ENCODE data around the gene TAF11L10.
"Not testable (repeated sequence)": the region's sequence is repeated elsewhere in the genome, so short reads cannot be mapped to it uniquely, and the experiment has no call there.

DNA sequence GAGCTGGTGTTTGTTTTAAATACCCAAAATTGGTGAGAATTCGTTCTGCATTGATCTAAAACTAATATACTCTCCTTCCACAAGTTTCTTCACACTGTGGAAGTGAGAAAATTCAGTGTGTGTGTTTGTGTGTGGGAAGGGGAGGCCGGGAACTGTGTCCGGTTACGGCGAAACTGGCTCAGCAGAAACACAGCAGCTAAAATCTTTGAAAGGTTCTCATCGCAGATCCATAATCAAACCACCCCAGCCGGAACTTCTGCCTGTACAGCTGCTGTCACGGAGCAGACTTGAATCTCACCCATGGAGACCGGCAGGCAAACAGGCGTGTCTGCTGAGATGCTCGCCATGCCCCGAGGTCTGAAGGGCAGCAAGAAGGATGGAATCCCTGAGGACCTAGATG, 34.2 kb upstream of the TAF11L10 start, which contains the start of gene TAF11L13:
- TF ChIP-seq POLR2A (IDR thresholded peaks at IDR 0.05): not testable (repeated sequence)
- TF ChIP-seq, protein P1, sequence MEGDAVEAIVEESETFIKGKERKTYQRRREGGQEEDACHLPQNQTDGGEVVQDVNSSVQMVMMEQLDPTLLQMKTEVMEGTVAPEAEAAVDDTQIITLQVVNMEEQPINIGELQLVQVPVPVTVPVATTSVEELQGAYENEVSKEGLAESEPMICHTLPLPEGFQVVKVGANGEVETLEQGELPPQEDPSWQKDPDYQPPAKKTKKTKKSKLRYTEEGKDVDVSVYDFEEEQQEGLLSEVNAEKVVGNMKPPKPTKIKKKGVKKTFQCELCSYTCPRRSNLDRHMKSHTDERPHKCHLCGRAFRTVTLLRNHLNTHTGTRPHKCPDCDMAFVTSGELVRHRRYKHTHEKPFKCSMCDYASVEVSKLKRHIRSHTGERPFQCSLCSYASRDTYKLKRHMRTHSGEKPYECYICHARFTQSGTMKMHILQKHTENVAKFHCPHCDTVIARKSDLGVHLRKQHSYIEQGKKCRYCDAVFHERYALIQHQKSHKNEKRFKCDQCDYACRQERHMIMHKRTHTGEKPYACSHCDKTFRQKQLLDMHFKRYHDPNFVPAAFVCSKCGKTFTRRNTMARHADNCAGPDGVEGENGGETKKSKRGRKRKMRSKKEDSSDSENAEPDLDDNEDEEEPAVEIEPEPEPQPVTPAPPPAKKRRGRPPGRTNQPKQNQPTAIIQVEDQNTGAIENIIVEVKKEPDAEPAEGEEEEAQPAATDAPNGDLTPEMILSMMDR (IDR thresholded peaks at IDR 0.05): not testable (repeated sequence)
